Measurements from ENCODE around the gene AP4S1.

AP4S1 gene

GRCh38 chr14:31006703-31007102, 18.7 kb upstream of the AP4S1 start (continued):
- TF ChIP-seq ZBTB10 (tag by site-specific recombination; IDR thresholded peaks at IDR 0.05) (no peak), ZXDB (tag by site-specific recombination; IDR thresholded peaks at IDR 0.05) (no peak), ZNF768 (tag by site-specific recombination; IDR thresholded peaks at IDR 0.05) (no peak), ZNF24 (tag by site-specific recombination; IDR thresholded peaks at IDR 0.05) (no peak), ZNF830 (tag by site-specific recombination; IDR thresholded peaks at IDR 0.05; ENCODE audit: low read depth) (no peak), ZNF239 (tag by site-specific recombination; IDR thresholded peaks at IDR 0.05) (no peak)

GRCh38 chr14:31009836-31010574, 15.4 kb upstream of the AP4S1 start:
- TF ChIP-seq ZNF157 (tag by site-specific recombination; IDR thresholded peaks at IDR 0.05) (no peak), ZNF16 (tag by site-specific recombination; IDR thresholded peaks at IDR 0.05; ENCODE audit: low read depth) (no peak), KLF8 (tag by site-specific recombination; IDR thresholded peaks at IDR 0.05) (no peak), SCRT2 (tag by site-specific recombination; IDR thresholded peaks at IDR 0.05) (no peak), ZNF169 (tag by site-specific recombination; IDR thresholded peaks at IDR 0.05) (no peak), MYNN (tag by site-specific recombination; IDR thresholded peaks at IDR 0.05; ENCODE audit: borderline replicate concordance) (no peak), ZNF510 (tag by site-specific recombination; IDR thresholded peaks at IDR 0.05; ENCODE audit: insufficient replicate concordance) (no peak)
- ChIA-PET CTCF (no interaction called here), POLR2A (no interaction called here)
- H3K4me1 ChIP-seq (ENCODE audit: control insufficient read depth, insufficient read depth, low read length): peaks cover 5% of the 10 kb centered on the region; the same call in 1 of the 2 replicates
- peaks cover 6 to 15% of the 10 kb centered on the region in 2 experiments for H3K36me3 ChIP-seq (ENCODE audit: control insufficient read depth in 2 of 2, insufficient read depth in 1 of 2, low read length in 2 of 2)
- no peak overlapping the region for H3K4me3 ChIP-seq (ENCODE audit: low read depth, low read length)
- H3K27ac ChIP-seq (ENCODE audit: extremely low read depth, low read depth, low read length): no peak overlapping the region
- H3K9me3 ChIP-seq (ENCODE audit: control insufficient read depth, insufficient read depth, low read depth, low read length): no peaks in the 10 kb centered on the region

GRCh38 chr14:31010935-31011334, 14.5 kb upstream of the AP4S1 start:
- ChIA-PET POLR2A (interaction anchor here (1.8 kb wide), 1 partner anchor 15 kb away, joined by 8 read pairs; the partner anchor contains the start of genes AP4S1 and STRN3), CTCF (no interaction called here)
- peaks cover 5% of the 10 kb centered on the region; the same call in 1 of the 2 replicates for H3K4me1 ChIP-seq (ENCODE audit: control insufficient read depth, insufficient read depth, low read length)
- TF ChIP-seq ZNF391 (tag by site-specific recombination; IDR thresholded peaks at IDR 0.05; ENCODE audit: borderline replicate concordance, low read depth) (no peak), ZNF624 (tag by site-specific recombination; IDR thresholded peaks at IDR 0.05) (no peak), ZNF473 (tag by site-specific recombination; IDR thresholded peaks at IDR 0.05) (no peak), PATZ1 (tag by site-specific recombination; IDR thresholded peaks at IDR 0.05) (no peak), OSR2 (tag by site-specific recombination; IDR thresholded peaks at IDR 0.05) (peak; percentile 26; the same call in 1 of the 2 replicates), CTCF (tag by site-specific recombination; IDR thresholded peaks at IDR 0.05) (no peak), ZNF350 (tag by site-specific recombination; IDR thresholded peaks at IDR 0.05) (no peak), ZNF26 (tag by site-specific recombination; IDR thresholded peaks at IDR 0.05) (no peak), PRDM6 (tag by site-specific recombination; IDR thresholded peaks at IDR 0.05) (peak; percentile 73)
- no peak overlapping the region for H3K4me3 ChIP-seq (ENCODE audit: low read depth, low read length)
- peaks cover 6 to 15% of the 10 kb centered on the region in 2 experiments for H3K36me3 ChIP-seq (ENCODE audit: control insufficient read depth in 2 of 2, insufficient read depth in 1 of 2, low read length in 2 of 2)
- no peak overlapping the region for H3K27ac ChIP-seq (ENCODE audit: extremely low read depth, low read depth, low read length)
- no peaks in the 10 kb centered on the region for H3K9me3 ChIP-seq (ENCODE audit: control insufficient read depth, insufficient read depth, low read depth, low read length)

All from HEK293 (cell line).